ENCODE measurements around the gene UNC13A. TPM values are rescaled to one million over a fixed set of nuclear protein-coding genes. Genes with fewer than 3 reads are reported as not detected.

Gene UNC13A
- polyA plus RNA-seq, 1 donor: 0.10 TPM

- no peak for DNase-seq (ENCODE audit: low read depth)
Measured at GRCh38 chr19:17706750-17707181, 18.6 kb upstream of the UNC13A start.

GRCh38 chr19:17703824-17704463 is 15.8 kb upstream of the UNC13A start:
- DNase-seq (ENCODE audit: low read depth): no peak

DNA sequence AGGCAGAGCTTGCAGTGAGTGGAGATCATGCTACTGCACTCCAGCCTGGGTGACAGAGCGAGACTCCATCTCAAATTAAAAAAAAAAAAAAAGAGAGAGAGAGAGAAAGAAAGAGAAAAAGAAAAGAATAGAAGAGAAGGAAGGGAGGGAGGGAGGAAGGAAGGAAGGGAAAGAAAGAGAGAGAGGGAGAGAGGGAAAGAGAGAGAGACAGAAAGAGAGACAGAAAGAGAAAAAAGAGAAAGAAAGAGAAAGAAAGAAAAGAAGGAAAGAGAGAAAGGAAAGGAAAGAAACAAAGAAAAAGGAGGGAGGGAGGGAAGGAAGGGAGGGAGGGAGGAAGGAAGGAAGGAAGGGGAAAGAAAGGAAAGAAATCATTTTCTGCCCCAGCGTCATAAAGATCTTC is 7.0 kb upstream of the UNC13A start:
- DNase-seq (ENCODE audit: low read depth): no peak

GRCh38 chr19:17692566-17692965 is 4.4 kb upstream of the UNC13A start:
- DNase-seq (ENCODE audit: low read depth): no peak

GRCh38 chr19:17688853-17689595 is 870 bp upstream of the UNC13A start:
- no peak for DNase-seq (ENCODE audit: low read depth)

GRCh38 chr19:17687141-17687856 is 855 bp downstream of the UNC13A start:
- no peak for DNase-seq (ENCODE audit: low read depth)

GRCh38 chr19:17686592-17687024 is 1.5 kb downstream of the UNC13A start:
- no peak for DNase-seq (ENCODE audit: low read depth)

GRCh38 chr19:17686023-17686521 is 2.1 kb downstream of the UNC13A start:
- no peak for DNase-seq (ENCODE audit: low read depth)

DNA sequence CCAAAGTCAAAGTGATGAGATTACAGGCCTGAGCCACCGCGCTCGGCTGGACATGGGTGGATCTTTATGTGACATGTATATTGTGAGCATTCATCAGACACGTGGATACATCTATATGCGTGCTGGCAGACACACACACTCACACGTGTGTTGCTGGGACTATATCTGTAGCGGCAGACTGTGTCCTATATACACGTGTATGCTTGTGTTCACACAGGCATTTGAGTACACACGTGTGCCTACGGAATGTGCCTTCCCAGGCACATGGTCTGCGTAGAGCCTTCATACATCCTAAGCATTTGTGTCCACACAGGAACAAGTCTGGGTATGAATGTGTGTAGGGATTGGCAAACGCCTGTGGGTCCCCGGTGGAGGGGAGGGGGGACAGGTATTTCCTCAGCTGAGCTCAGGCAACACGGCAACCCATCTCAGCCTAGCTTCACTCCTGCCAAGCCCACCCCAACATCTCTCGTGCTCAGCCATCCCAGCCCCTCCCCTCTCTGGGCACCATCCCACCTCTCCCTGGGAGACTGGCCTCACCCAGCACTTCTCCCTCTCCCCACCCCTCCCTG is 2.6 kb downstream of the UNC13A start:
- no peak for DNase-seq (ENCODE audit: low read depth)

DNA sequence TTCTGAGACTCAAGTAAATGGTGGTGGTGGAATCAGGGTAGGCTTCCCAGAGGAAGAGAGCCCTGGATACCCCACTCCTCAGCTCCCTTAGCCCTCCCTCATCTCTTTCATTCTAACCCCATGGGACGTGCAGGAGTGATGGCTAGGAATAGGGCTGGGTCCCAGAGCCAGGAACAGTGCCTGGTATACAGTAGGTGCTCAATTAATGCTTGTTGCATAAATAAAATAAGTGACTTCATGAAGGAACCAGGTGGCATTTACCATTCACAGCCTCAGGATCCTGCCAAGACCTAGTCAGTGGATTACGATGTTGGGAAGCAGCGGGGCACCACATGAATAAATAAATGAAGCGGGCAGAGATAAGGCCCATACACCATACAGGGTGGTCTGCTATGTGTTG is 3.9 kb downstream of the UNC13A start:
- no peak for DNase-seq (ENCODE audit: low read depth)

GRCh38 chr19:17683078-17683477 is 5.1 kb downstream of the UNC13A start:
- no peak for DNase-seq (ENCODE audit: low read depth)

DNA sequence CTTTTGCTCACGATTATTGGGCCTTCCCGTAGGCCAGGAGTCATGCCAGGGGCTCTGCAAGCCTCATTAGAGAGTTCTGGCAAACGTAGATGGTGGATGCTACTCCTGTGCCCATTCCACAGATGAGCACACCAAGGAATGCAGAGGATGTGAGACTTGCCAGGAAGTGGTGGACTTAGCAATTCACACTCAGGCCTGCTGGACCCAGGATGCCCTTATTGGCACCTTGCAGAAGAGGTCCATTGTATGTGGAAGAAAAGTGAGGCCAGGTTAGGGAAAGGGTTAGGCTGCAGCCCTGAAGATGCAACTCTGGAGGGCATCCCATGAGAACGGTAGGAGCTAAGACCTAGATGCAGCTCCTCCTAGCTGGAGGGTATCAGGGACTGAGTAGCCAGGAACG is 5.9 kb downstream of the UNC13A start:
- DNase-seq (ENCODE audit: low read depth): no peak

DNA sequence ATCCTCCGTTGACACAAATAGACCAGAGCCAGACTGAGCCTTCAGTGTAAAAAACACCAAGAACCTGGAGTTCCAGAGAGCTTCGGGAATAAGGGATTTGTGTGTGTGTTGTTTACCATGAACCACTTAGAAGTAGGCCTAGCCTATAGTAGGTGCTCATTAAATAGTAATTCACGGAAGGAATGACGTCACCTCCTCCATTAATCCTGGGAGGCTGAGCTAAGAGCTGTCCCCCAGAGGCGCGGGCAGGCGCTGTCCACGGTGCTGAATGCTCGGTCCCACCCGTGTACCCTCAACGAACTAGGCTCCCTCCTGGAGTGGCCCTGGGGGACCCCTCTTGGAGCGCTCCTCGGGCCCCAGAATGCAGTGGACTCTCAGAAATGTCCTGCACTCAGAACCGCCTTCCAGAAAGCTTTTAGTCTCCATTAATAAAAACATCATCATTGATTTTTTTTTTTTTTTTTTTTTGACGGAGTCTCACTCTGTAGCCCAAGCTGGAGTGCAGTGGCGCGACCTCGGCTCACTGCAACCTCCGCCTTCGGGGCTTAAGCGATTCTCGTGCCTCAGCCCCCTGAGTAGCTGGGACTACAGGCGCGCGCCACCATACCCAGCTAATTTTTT is 6.5 kb downstream of the UNC13A start:
- DNase-seq (ENCODE audit: low read depth): no peak

DNA sequence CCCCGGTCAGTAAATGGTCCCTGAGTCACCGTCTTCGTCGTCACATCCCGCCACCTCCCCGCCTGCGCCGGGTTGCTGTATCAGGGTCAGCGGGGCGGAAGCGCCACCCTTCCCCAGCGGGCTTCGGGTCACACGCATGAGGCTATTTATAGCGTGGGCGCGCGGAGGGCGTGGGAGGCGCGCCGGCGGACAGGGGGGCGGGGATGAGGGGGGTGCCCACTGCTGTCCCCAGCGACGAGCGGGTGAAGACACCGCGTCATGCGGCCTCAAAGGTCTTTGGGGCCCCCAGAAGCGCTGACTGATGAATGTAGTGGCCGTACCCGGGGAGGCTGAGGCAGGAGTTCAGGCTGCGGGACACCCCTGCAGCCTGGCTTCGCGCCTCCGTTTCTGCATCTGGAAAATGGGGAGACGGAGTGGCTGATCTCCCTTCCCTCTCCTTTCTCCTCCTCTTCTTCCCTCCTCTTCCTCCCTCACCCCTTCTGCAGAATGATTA is 7.9 kb downstream of the UNC13A start:
- DNase-seq (ENCODE audit: low read depth): no peak

- no peak for DNase-seq (ENCODE audit: low read depth)
Measured at GRCh38 chr19:17679526-17680229, 8.5 kb downstream of the UNC13A start.

GRCh38 chr19:17678836-17679235 is 9.3 kb downstream of the UNC13A start:
- DNase-seq (ENCODE audit: low read depth): no peak

GRCh38 chr19:17677002-17677401 is 11.2 kb downstream of the UNC13A start:
- no peak for DNase-seq (ENCODE audit: low read depth)

DNA sequence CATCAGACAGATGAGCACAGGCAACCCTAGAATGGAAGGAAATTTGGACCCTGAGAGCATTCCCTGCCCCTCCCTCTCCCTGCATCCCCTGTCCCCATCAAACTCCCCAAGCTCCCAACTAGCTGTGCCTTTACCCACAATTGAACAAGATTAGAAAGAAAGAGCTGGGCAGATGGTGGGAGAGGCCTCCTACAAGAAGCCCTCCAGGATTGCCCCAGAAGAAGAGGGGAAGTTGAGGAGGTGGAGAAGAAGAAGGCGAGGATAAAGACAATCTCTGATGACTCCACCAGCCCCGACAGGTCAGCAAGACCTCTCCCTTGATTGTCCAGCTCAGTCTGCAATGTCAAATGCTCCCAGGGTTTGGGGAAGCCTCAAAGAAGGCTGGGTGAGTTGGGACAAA is 11.9 kb downstream of the UNC13A start:
- no peak for DNase-seq (ENCODE audit: low read depth)

- no peak for DNase-seq (ENCODE audit: low read depth)
Measured at GRCh38 chr19:17673937-17674799, 14.0 kb downstream of the UNC13A start.

GRCh38 chr19:17671906-17672305 is 16.2 kb downstream of the UNC13A start:
- DNase-seq (ENCODE audit: low read depth): no peak

All from forelimb muscle (tissue), 1 donor.